ENCODE data around the gene ARHGEF38.
A peak's percentile ranks its signal among the peaks of the same experiment; 100 is the strongest.

Gene ARHGEF38

DNA sequence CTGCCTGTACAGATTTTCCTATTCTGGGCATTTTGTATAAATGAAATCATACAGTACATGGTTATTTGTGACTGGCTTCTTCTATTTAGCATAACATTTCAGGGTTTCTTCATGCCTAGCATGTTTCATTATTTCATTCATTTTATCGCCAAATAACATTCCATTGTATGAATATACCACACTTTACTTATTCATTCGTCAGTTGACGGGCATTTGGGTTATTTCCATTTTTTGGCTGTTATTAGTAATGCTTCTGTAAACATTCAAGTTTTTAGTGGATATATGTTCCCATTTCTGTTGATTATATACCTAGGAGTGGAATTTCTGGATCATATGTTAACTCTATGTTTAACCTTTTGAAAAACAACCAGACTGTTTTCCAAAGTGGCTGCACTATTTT lies 108.6 kb downstream of the ARHGEF38 start:
- no peak overlapping the region for H3K9ac ChIP-seq (ENCODE audit: low read length)
- H3K27me3 ChIP-seq (ENCODE audit: insufficient read depth, low read length) = no peaks in the 10 kb centered on the region
- no peaks in the 10 kb centered on the region for H4K20me1 ChIP-seq (ENCODE audit: insufficient read depth, low read length)
- no peak overlapping the region for H3K4me3 ChIP-seq (ENCODE audit: low read depth, low read length, poor library complexity, severe bottlenecking)
- no peaks in the 10 kb centered on the region for H3K4me1 ChIP-seq (ENCODE audit: insufficient read depth, low read length, severe bottlenecking)
- no peaks in the 10 kb centered on the region for H3K9me2 ChIP-seq (ENCODE audit: low read depth, low read length)
- no peak for TF ChIP-seq EZH2 (IDR thresholded peaks at IDR 0.05; ENCODE audit: borderline replicate concordance, low read length)
- TF ChIP-seq, protein P1, sequence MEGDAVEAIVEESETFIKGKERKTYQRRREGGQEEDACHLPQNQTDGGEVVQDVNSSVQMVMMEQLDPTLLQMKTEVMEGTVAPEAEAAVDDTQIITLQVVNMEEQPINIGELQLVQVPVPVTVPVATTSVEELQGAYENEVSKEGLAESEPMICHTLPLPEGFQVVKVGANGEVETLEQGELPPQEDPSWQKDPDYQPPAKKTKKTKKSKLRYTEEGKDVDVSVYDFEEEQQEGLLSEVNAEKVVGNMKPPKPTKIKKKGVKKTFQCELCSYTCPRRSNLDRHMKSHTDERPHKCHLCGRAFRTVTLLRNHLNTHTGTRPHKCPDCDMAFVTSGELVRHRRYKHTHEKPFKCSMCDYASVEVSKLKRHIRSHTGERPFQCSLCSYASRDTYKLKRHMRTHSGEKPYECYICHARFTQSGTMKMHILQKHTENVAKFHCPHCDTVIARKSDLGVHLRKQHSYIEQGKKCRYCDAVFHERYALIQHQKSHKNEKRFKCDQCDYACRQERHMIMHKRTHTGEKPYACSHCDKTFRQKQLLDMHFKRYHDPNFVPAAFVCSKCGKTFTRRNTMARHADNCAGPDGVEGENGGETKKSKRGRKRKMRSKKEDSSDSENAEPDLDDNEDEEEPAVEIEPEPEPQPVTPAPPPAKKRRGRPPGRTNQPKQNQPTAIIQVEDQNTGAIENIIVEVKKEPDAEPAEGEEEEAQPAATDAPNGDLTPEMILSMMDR (IDR thresholded peaks at IDR 0.05; ENCODE audit: low read length) = no peak
- H3F3A ChIP-seq (ENCODE audit: insufficient read depth, low read length) = no peaks in the 10 kb centered on the region
- H2AFZ ChIP-seq (ENCODE audit: low read length) = no peak overlapping the region
- no peak overlapping the region for H3K4me2 ChIP-seq (ENCODE audit: low read length)
- H3K36me3 ChIP-seq (ENCODE audit: insufficient read depth, low read length) = no peaks in the 10 kb centered on the region
- H3K9me3 ChIP-seq (ENCODE audit: low read length) = no peaks in the 10 kb centered on the region
- no peak overlapping the region for H3K27ac ChIP-seq (ENCODE audit: low read depth, low read length, poor library complexity, severe bottlenecking)
- H3K79me2 ChIP-seq (ENCODE audit: insufficient read depth, low read length) = no peaks in the 10 kb centered on the region

DNA sequence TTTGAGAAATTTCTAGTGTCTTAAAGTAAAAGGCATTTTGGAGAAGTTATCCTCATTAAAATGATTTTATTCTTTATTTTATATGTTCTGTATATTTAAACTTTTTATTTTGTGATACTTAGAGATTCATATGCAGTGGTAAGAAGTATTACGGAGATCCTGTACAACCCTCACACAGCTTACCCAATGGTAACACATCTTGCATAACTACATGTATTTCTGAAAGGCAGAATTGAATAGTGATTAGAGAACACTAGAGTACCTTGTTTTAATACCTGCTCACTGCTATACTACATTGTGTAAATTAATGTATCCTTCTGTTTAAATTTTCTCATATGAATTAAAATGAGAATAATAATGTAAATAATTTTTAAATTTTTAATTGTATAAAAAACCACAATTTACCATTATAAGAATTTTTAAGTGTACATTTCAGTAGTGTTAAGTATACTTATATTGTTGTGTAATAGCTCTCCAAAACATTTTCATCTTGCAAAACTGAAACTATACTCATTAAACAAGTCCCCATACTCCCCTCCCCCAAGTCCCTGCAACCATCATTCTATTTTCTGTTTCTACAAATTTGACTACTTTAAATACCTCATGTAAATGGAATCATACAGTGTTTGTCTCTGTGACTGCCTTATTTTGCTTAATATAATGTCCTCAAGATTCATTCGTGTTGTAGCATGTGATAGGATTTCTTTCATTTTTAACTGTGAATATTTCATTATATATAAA lies 110.7 kb downstream of the ARHGEF38 start:
- no peak for TF ChIP-seq EZH2 (IDR thresholded peaks at IDR 0.05; ENCODE audit: borderline replicate concordance, low read length)
- TF ChIP-seq, protein P1 (IDR thresholded peaks at IDR 0.05; ENCODE audit: low read length) = no peak
- Histone ChIP-seq H3K9me3 (ENCODE audit: low read length) (no peaks in the 10 kb centered on the region), H3K9ac (ENCODE audit: low read length) (no peak overlapping the region), H3F3A (ENCODE audit: insufficient read depth, low read length) (no peaks in the 10 kb centered on the region), H3K27ac (ENCODE audit: low read depth, low read length, poor library complexity, severe bottlenecking) (no peak overlapping the region), H3K27me3 (ENCODE audit: insufficient read depth, low read length) (no peaks in the 10 kb centered on the region), H3K4me3 (ENCODE audit: low read depth, low read length, poor library complexity, severe bottlenecking) (no peak overlapping the region), H3K9me2 (ENCODE audit: low read depth, low read length) (no peaks in the 10 kb centered on the region), H4K20me1 (ENCODE audit: insufficient read depth, low read length) (no peaks in the 10 kb centered on the region), H3K4me1 (ENCODE audit: insufficient read depth, low read length, severe bottlenecking) (no peaks in the 10 kb centered on the region), H3K4me2 (ENCODE audit: low read length) (no peak overlapping the region), H3K79me2 (ENCODE audit: insufficient read depth, low read length) (no peaks in the 10 kb centered on the region), H2AFZ (ENCODE audit: low read length) (no peak overlapping the region; the same call in 1 of the 2 replicates), H3K36me3 (ENCODE audit: insufficient read depth, low read length) (no peaks in the 10 kb centered on the region)

DNA sequence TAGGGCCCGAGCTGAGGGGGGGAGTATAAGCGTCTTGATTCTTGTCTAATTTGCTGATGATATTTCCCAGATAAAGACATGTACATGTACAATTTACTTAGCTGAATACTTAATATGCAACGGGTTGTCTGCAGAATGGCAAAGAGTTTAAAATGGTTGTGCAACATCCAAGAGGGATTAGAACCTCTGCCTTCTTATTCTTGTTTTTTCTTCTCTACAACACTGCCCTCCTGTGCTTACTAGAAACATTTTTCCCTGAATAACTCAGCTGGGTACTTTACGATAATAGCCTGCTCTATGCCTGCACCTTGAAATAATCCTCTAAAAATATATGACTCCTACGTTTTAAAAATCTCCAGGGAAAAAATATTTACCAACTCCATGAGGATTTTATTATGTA lies 114.3 kb downstream of the ARHGEF38 start:
- no peaks in the 10 kb centered on the region for H3K9me2 ChIP-seq (ENCODE audit: low read depth, low read length)
- H3K4me1 ChIP-seq (ENCODE audit: insufficient read depth, low read length, severe bottlenecking) = no peaks in the 10 kb centered on the region
- no peak overlapping the region for H3K9ac ChIP-seq (ENCODE audit: low read length)
- no peaks in the 10 kb centered on the region for H3K27me3 ChIP-seq (ENCODE audit: insufficient read depth, low read length)
- no peak overlapping the region for H3K4me2 ChIP-seq (ENCODE audit: low read length)
- H3K4me3 ChIP-seq (ENCODE audit: low read depth, low read length, poor library complexity, severe bottlenecking) = no peak overlapping the region
- H2AFZ ChIP-seq (ENCODE audit: low read length) = no peak overlapping the region
- no peaks in the 10 kb centered on the region for H3K9me3 ChIP-seq (ENCODE audit: low read length)
- no peaks in the 10 kb centered on the region for H4K20me1 ChIP-seq (ENCODE audit: insufficient read depth, low read length)
- H3K27ac ChIP-seq (ENCODE audit: low read depth, low read length, poor library complexity, severe bottlenecking) = no peak overlapping the region
- no peaks in the 10 kb centered on the region for H3K36me3 ChIP-seq (ENCODE audit: insufficient read depth, low read length)
- no peaks in the 10 kb centered on the region for H3K79me2 ChIP-seq (ENCODE audit: insufficient read depth, low read length)
- TF ChIP-seq, protein P1 (IDR thresholded peaks at IDR 0.05; ENCODE audit: low read length) = peak; percentile 68; the same call in 1 of the 2 replicates
- no peak for TF ChIP-seq EZH2 (IDR thresholded peaks at IDR 0.05; ENCODE audit: borderline replicate concordance, low read length)
- H3F3A ChIP-seq (ENCODE audit: insufficient read depth, low read length) = no peaks in the 10 kb centered on the region

Data from OCI-LY1 (cell line).